ENCODE data around the gene SARS2. TPM values are rescaled to one million over a fixed set of nuclear protein-coding genes. Genes with fewer than 3 reads are reported as not detected.
A peak's percentile ranks its signal among the peaks of the same experiment; 100 is the strongest.

The SARS2 gene
- total RNA-seq, 1 experiment from 2014 or later: 57.4 TPM

- Histone ChIP-seq H4K20me1 (ENCODE audit: control insufficient read depth, insufficient read depth, insufficient read length) (no peaks in the 10 kb centered on the region), H3K4me1 (ENCODE audit: insufficient read depth, low read length) (no peaks in the 10 kb centered on the region), H3K4ac (ENCODE audit: low read depth, low read length) (no peak overlapping the region), H4K91ac (ENCODE audit: insufficient read length, low read depth, low read length) (no peak overlapping the region), H2BK12ac (ENCODE audit: insufficient read length, low read depth, low read length) (no peak overlapping the region), H3K9me3 (ENCODE audit: control insufficient read depth, low read depth, low read length) (no peaks in the 10 kb centered on the region), H3K18ac (ENCODE audit: insufficient read length, low read depth, low read length) (no peak overlapping the region), H3K9ac (ENCODE audit: extremely low read depth, insufficient read length, low read length) (no peak overlapping the region), H3K56ac (ENCODE audit: insufficient read length, low read depth, low read length) (no peak overlapping the region), H3T11ph (ENCODE audit: low read length) (no peak overlapping the region), H2BK20ac (ENCODE audit: low read depth, low read length, poor library complexity, severe bottlenecking) (no peak overlapping the region), H3K27ac (ENCODE audit: insufficient read length, low read depth, low read length) (no peak overlapping the region), H3K27me3 (ENCODE audit: insufficient read depth, low read length) (no peaks in the 10 kb centered on the region), H4K8ac (replicated peaks; ENCODE audit: insufficient read length, low read depth, low read length) (no peak overlapping the region), H2BK5ac (ENCODE audit: insufficient read length, low read length) (no peak overlapping the region), H3K4me2 (ENCODE audit: insufficient read depth, insufficient read length, low read length) (no peak overlapping the region), H3K23me2 (ENCODE audit: insufficient read length, low read depth, low read length, poor library complexity, severe bottlenecking) (no peaks in the 10 kb centered on the region), H3K14ac (ENCODE audit: insufficient read depth, low read length) (no peak overlapping the region), H3K79me2 (ENCODE audit: insufficient read depth, low read length) (no peaks in the 10 kb centered on the region), H3K23ac (ENCODE audit: insufficient read length, low read depth, low read length) (no peak overlapping the region), H3K79me1 (ENCODE audit: insufficient read depth, low read depth, low read length, poor library complexity, severe bottlenecking) (no peaks in the 10 kb centered on the region), H2AK5ac (ENCODE audit: insufficient read length, low read length) (no peak overlapping the region), H4K5ac (ENCODE audit: insufficient read length, low read depth, low read length) (no peak overlapping the region), H2AFZ (ENCODE audit: low read length) (no peak overlapping the region), H2BK120ac (ENCODE audit: low read depth, low read length, poor library complexity, severe bottlenecking) (no peak overlapping the region), H2BK15ac (ENCODE audit: low read depth, low read length) (no peak overlapping the region)
- H3K27me3 Mint-ChIP-seq (ENCODE audit: low read depth): peaks cover 15% of the 10 kb centered on the region
- no CpG with 5 or more reads among the region's 11 CpGs for WGBS (ENCODE audit: extremely low coverage, insufficient read length, low lambda C conversion rate)
- H3K4me3 Mint-ChIP-seq: no peak overlapping the region
- no peaks in the 10 kb centered on the region; a peak in 1 of 5 replicates for H3K9me3 Mint-ChIP-seq
- DNase-seq: peak; percentile 36
- no peak for TF ChIP-seq CTCF (conservative IDR thresholded peaks at IDR 0.05)
- no peak overlapping the region; a peak in 1 of 7 replicates for H3K27ac Mint-ChIP-seq
- H3K4me1 Mint-ChIP-seq: peaks cover 6% of the 10 kb centered on the region in 2 experiments; a peak in 3 of 4 replicates
- peaks cover 13 to 38% (median 36%) of the 10 kb centered on the region in 3 experiments for H3K36me3 Mint-ChIP-seq (ENCODE audit: insufficient read depth in 1 of 3, low read depth in 3 of 3)
Measured at GRCh38 chr19:38946229-38947010, 15.9 kb upstream of the SARS2 start.
